ENCODE data around the gene PZP. TPM values are rescaled to one million over a fixed set of nuclear protein-coding genes. Genes with fewer than 3 reads are reported as not detected.

Gene PZP
- total and polyA plus RNA-seq, 2 donors (not counting 1 experiment from before 2014, with no cell fraction given), result not detected

- H3K27ac ChIP-seq (ENCODE audit: low read length in 2 of 2), result no peak overlapping the region
- no peaks in the 10 kb centered on the region for H3K4me1 ChIP-seq (ENCODE audit: control insufficient read depth in 2 of 2, insufficient read depth in 2 of 2, low read length in 2 of 2)
- no peaks in the 10 kb centered on the region for H4K20me1 ChIP-seq (ENCODE audit: control insufficient read depth, insufficient read depth, low read length, poor library complexity, severe bottlenecking)
- peaks cover 8% of the 10 kb centered on the region for H3K9me3 Mint-ChIP-seq (ENCODE audit: insufficient read depth)
- no peak overlapping the region for H3K4me3 ChIP-seq (ENCODE audit: control extremely low read depth in 1 of 5, extremely low read depth in 1 of 5, insufficient read depth in 1 of 5, low read depth in 2 of 5, low read length in 4 of 5)
- H3K9me3 ChIP-seq (ENCODE audit: control extremely low read depth in 1 of 3, control insufficient read depth in 2 of 3, insufficient read depth in 1 of 3, low read length in 2 of 3), result no peaks in the 10 kb centered on the region
- H3K27me3 Mint-ChIP-seq, result peaks cover 9% of the 10 kb centered on the region
- no peak overlapping the region for H3K27ac Mint-ChIP-seq
- TF ChIP-seq CTCF (IDR thresholded peaks at IDR 0.05) (no peak), EZH2 (IDR thresholded peaks at IDR 0.05; ENCODE audit: borderline replicate concordance, insufficient read depth, low read depth, low read length, poor library complexity, severe bottlenecking) (no peak)
- intact Hi-C loops (cut with micrococcal nuclease), result no loop called here
- no peaks in the 10 kb centered on the region for H3K4me1 Mint-ChIP-seq
- no peak overlapping the region for H3K9ac ChIP-seq (ENCODE audit: low read length)
- POLR2A ChIA-PET, result no interaction called here
- DNase-seq, result no peak
- CTCF ChIA-PET, result no interaction called here
- no peak overlapping the region for H2AFZ ChIP-seq (ENCODE audit: insufficient read depth, low read depth, low read length, poor library complexity, severe bottlenecking)
- no peak overlapping the region for H3K4me3 Mint-ChIP-seq
- H3K4me2 ChIP-seq (replicated peaks; ENCODE audit: low read depth, low read length, poor library complexity, severe bottlenecking), result no peak overlapping the region
- H3K79me2 ChIP-seq (ENCODE audit: control insufficient read depth, insufficient read depth, low read length), result no peaks in the 10 kb centered on the region
- H3K36me3 ChIP-seq (replicated peaks in 1 of 2; ENCODE audit: control extremely low read depth in 1 of 2, control insufficient read depth in 1 of 2, extremely low read depth in 1 of 2, insufficient read depth in 2 of 2, low read length in 1 of 2), result no peaks in the 10 kb centered on the region
- no peak for ATAC-seq (ENCODE audit: low read depth)
- no peaks in the 10 kb centered on the region for H3K27me3 ChIP-seq (replicated peaks in 1 of 4; ENCODE audit: control extremely low read depth in 1 of 4, control insufficient read depth in 3 of 4, insufficient read depth in 4 of 4, low read length in 3 of 4)
- no CpG with 5 or more reads among the region's 1 CpG for WGBS (ENCODE audit: insufficient coverage)
Measured at GRCh38 chr12:9133216-9133916, 74.8 kb downstream of the PZP start.

GRCh38 chr12:9132008-9132535 is 76.1 kb downstream of the PZP start:
- Histone ChIP-seq H3K79me2 (ENCODE audit: control insufficient read depth, insufficient read depth, low read length) (no peaks in the 10 kb centered on the region), H2AFZ (ENCODE audit: insufficient read depth, low read depth, low read length, poor library complexity, severe bottlenecking) (no peak overlapping the region), H3K4me3 (ENCODE audit: control extremely low read depth in 1 of 5, extremely low read depth in 1 of 5, insufficient read depth in 1 of 5, low read depth in 2 of 5, low read length in 4 of 5) (no peak overlapping the region), H3K4me2 (replicated peaks; ENCODE audit: low read depth, low read length, poor library complexity, severe bottlenecking) (no peak overlapping the region), H3K9me3 (ENCODE audit: control extremely low read depth in 1 of 3, control insufficient read depth in 2 of 3, insufficient read depth in 1 of 3, low read length in 2 of 3) (no peaks in the 10 kb centered on the region), H3K9ac (ENCODE audit: low read length) (no peak overlapping the region), H4K20me1 (ENCODE audit: control insufficient read depth, insufficient read depth, low read length, poor library complexity, severe bottlenecking) (no peaks in the 10 kb centered on the region), H3K4me1 (ENCODE audit: control insufficient read depth in 2 of 2, insufficient read depth in 2 of 2, low read length in 2 of 2) (no peaks in the 10 kb centered on the region), H3K36me3 (replicated peaks in 1 of 2; ENCODE audit: control extremely low read depth in 1 of 2, control insufficient read depth in 1 of 2, extremely low read depth in 1 of 2, insufficient read depth in 2 of 2, low read length in 1 of 2) (no peaks in the 10 kb centered on the region), H3K27ac (ENCODE audit: low read length in 2 of 2) (no peak overlapping the region), H3K27me3 (replicated peaks in 1 of 4; ENCODE audit: control extremely low read depth in 1 of 4, control insufficient read depth in 3 of 4, insufficient read depth in 4 of 4, low read length in 3 of 4) (no peaks in the 10 kb centered on the region)
- Mint-ChIP-seq H3K9me3 (ENCODE audit: insufficient read depth) (peaks cover 8% of the 10 kb centered on the region), H3K27ac (no peak overlapping the region), H3K4me3 (no peak overlapping the region), H3K27me3 (peaks cover 9% of the 10 kb centered on the region), H3K4me1 (no peaks in the 10 kb centered on the region)
- 71% methylated on average over 1 of the region's 1 CpG for WGBS (ENCODE audit: insufficient coverage)
- intact Hi-C loops (cut with micrococcal nuclease), result no loop called here
- ChIA-PET POLR2A (no interaction called here), CTCF (no interaction called here)
- TF ChIP-seq CTCF (IDR thresholded peaks at IDR 0.05) (no peak), EZH2 (IDR thresholded peaks at IDR 0.05; ENCODE audit: borderline replicate concordance, insufficient read depth, low read depth, low read length, poor library complexity, severe bottlenecking) (no peak)
- DNase-seq (no peak), ATAC-seq (ENCODE audit: low read depth) (no peak)

Measured in B cell (primary cell).